Right ventricle myocardium superior (tissue), 1 donor: Measurements from ENCODE around the gene FAM237B. TPM values are rescaled to one million over a fixed set of nuclear protein-coding genes. Genes with fewer than 3 reads are reported as not detected.
A peak's percentile ranks its signal among the peaks of the same experiment; 100 is the strongest.

Source experiments
- ATAC-seq: fragments of 200-7000 bp; cut with Tn5 transposase; one replicate; pipeline ENCODE4 v1.9.1; 2020; ENCODE audit warnings: mild to moderate bottlenecking; ENCODE audit not compliant: poor library complexity
- DNase-seq: peaks from one replicate; pipeline ENCODE4 v3.0.0-alpha.2; 2020
- intact Hi-C: fragments of 100-400 bp; cut with DNase I; formaldehyde crosslinking; loops from one replicate; pipeline ENCODE4 v1.11.2; 2022
- total RNA-seq: library from RNA; stranded (reverse); fragmentation: NEBNext Ultra II Directional; extraction: Animal tissue kit (Norgen Biotek cat#: 25700); gene quantifications from one replicate; pipeline ENCODE4 v1.2.1, GENCODE V29; 2021
- donor health status: DM: no; HTN: yes; CAD: no; lungs with severe emphysema.

Gene FAM237B
- total RNA-seq, 1 donor from 2014 or later = not detected

GRCh38 chr7:90303241-90303640 lies 17.9 kb downstream of the FAM237B start:
- intact Hi-C loops = no loop called here
- DNase-seq = no peak
- ATAC-seq = no peak

DNA sequence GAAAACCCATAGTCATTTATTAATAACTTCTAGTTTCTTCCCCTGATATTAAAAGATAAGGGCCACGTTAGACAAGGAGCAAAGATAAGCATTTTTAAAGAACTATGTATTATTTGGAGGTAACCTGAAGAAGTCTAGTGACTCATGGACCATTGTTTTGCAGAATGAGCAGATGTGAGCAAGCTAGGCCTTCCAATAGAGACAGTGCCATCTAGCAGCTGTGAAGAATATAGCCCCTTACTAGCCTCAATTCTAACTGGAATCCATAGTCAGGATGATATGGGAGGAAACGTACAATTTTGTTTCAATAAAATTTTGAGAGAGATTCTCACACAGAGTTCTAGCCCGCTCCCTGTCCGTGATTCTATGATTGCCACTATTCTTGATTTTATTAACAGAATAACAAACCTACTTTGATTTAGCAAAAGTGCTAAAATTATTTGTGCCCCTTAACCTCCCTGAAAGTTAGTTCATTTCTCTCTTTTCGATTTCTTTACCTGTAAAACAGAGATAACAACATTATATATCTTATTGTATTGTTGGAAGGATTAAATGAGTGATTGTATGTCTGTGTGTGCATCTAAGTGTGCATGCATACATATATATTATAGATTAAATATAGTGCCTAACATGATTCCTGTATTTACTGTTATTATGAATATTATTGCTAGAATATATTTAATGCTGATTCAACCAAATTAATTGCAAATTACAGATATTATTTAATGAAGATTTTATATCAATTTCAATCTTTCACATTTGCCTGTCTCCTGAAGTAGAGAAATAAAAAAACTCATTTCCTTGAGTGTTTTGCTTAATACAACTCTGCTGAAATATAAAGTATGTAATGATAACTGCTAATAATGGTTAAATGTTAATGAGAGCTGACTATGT lies 22.7 kb downstream of the FAM237B start:
- no peak for DNase-seq
- intact Hi-C loops = no loop called here
- ATAC-seq = peak; percentile 63

GRCh38 chr7:90290244-90291113 lies 30.6 kb downstream of the FAM237B start:
- no peak for DNase-seq
- intact Hi-C loops = no loop called here
- ATAC-seq = no peak

DNA sequence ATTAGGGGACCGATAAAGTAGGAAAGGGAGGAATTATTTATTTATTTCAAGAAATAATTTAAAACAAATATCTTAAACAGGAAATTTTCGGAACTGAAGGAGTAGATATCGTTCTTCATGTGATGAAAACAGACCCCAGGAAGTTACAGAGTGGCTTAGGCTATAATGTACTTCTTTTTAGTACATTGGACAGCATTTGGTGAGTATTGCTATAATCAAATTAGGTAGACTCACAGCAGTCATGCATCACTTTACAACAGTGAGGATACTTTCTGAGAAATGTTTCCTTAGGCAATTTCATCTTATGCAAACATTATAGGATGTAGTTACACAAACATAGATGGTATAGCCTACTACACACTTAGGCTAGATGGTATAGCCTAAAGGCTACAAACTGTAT lies 33.0 kb downstream of the FAM237B start:
- ATAC-seq (no peak), DNase-seq (no peak)
- intact Hi-C loops = no loop called here

- no peak for ATAC-seq
- no peak for DNase-seq
Measured at GRCh38 chr7:90276033-90276728, 44.9 kb downstream of the FAM237B start.

DNA sequence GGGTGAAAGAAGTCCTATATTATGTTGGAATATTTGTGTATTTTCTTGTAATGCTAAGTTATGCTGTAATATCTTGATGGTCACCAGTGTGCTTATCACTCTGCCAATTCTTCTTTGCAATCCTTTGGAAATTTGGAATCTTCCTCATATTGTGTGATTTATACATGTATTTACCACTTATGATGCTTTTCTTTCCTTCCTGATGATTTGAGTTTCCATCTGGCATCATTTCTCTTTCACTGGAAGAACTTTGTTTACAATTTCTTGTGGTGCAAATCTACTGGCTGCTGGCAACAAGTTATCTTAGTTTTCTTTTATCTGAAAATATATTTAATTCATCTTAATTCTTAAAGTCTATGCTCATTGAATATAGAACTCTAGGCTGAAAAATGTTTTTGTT lies 46.9 kb downstream of the FAM237B start:
- intact Hi-C loops = loop anchor here (10.0 kb wide), 1 partner anchor 151 kb away; no protein-coding TSS in a partner anchor

More at GRCh38 chr7:90276033-90276728, 44.9 kb downstream of the FAM237B start:
- intact Hi-C loops = loop anchor here (10.0 kb wide), 1 partner anchor 149 kb away; no protein-coding TSS in a partner anchor

DNA sequence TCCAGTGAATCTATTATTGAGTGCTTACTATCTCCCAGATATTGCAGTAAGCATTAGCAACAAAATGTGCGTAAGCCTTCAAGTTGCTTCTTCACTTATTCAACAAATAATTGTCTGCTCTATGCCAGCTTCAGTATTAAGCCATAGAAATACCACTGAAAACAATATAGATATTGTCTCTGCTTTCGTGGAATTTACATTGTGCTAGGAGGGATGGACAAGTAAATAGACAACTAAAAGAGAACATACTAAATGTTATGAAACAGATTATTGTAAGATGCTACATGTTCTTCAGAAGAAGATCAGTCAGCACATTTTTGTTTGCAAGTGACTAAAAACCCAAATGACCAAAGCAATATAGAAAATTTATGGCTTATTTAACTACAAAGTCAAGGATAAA lies 48.9 kb downstream of the FAM237B start:
- DNase-seq = no peak
- no peak for ATAC-seq
- intact Hi-C loops = loop anchor here (10.0 kb wide), 1 partner anchor 153 kb away; no protein-coding TSS in a partner anchor

More for the DNA sequence above, 46.9 kb downstream of the FAM237B start:
- DNase-seq (no peak), ATAC-seq (no peak)

GRCh38 chr7:90271753-90272152 lies 49.4 kb downstream of the FAM237B start:
- intact Hi-C loops = loop anchor here (10.0 kb wide), 1 partner anchor 153 kb away; no protein-coding TSS in a partner anchor
- DNase-seq (no peak), ATAC-seq (no peak)

DNA sequence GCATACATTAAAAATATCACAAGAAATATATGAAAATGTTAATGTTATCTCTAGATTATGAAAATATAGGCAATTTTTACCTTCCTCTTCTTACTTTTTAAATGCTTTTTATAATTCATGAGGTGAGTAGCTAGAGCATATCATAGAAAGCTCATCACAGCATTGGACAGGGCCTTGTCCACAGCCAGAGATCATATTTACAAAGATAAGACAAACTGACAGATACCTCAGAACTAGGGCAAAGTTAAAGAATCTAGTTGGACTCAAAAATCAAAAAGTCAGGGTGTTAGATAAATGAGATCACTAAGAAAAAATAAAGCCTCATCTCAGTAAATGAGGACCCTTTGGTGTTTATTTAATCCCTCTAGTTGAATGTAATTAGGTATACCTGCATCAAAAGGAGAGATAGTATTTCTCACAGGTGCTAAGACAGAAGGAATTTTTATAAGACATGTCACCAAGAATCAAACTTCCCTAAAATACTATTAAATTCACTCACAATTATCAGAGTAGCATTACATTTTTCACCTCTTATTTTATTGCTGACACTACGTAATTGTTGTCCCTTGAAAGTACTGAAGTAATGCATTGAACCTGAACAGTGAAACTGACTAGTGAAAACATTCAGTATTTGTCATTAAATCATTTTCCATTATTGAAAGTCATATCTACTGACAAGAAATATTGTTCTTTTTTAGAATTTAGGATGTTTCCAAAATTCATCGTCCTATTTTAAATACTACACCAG lies 50.5 kb downstream of the FAM237B start:
- intact Hi-C loops = loop anchor here (10.0 kb wide), 1 partner anchor 154 kb away; no protein-coding TSS in a partner anchor
- no peak for DNase-seq
- ATAC-seq = no peak

- intact Hi-C loops = no loop called here
- ATAC-seq (no peak), DNase-seq (no peak)
Measured at GRCh38 chr7:90269163-90269562, 51.9 kb downstream of the FAM237B start.

GRCh38 chr7:90267263-90267858 lies 53.7 kb downstream of the FAM237B start:
- no peak for ATAC-seq
- intact Hi-C loops = no loop called here
- DNase-seq = no peak

GRCh38 chr7:90266808-90267207 lies 54.3 kb downstream of the FAM237B start:
- no peak for ATAC-seq
- intact Hi-C loops = no loop called here
- DNase-seq = no peak

Other genes with a start within 250 kb of the FAM237B start
- 1.2 TPM for gene STEAP1, start 166.8 kb downstream of the FAM237B start, total RNA-seq
- gene STEAP2, start 109.6 kb downstream of the FAM237B start, total RNA-seq = 10.5 TPM
- 1.3 TPM for gene CFAP69, start 76.1 kb downstream of the FAM237B start, total RNA-seq
- 28.1 TPM for gene GTPBP10, start 25.4 kb upstream of the FAM237B start, total RNA-seq
- 38.1 TPM for gene CLDN12, start 82.2 kb upstream of the FAM237B start, total RNA-seq
- gene PTTG1IP2, start 148.3 kb upstream of the FAM237B start, total RNA-seq = not detected